Measurements from ENCODE around the gene TENM3.

- no peak for TF ChIP-seq CTCF (IDR thresholded peaks at IDR 0.05; ENCODE audit: extremely low read depth in 1 of 2, insufficient read depth in 1 of 2, low read depth in 1 of 2, low read length in 2 of 2)
- TF ChIP-seq EZH2 (IDR thresholded peaks at IDR 0.05; ENCODE audit: borderline replicate concordance, low read depth, low read length, severe bottlenecking): no peak
- no peak for TF ChIP-seq FOS (IDR thresholded peaks at IDR 0.05; ENCODE audit: borderline replicate concordance, insufficient read depth, low read length)
- no peak for TF ChIP-seq GATA2 (IDR thresholded peaks at IDR 0.05; ENCODE audit: insufficient read depth, insufficient read length, low read depth, low read length)
- no peak for TF ChIP-seq POLR2AphosphoS5 (IDR thresholded peaks at IDR 0.05; ENCODE audit: insufficient read depth, low read depth, low read length)
- no peak for TF ChIP-seq MAX (IDR thresholded peaks at IDR 0.05; ENCODE audit: insufficient read depth, insufficient read length)
Measured at GRCh38 chr4:182574706-182575105, 331.5 kb downstream of the TENM3 start.
